HepG2 (cell line): ENCODE data around the gene CR1L. TPM values are rescaled to one million over a fixed set of nuclear protein-coding genes. Genes with fewer than 3 reads are reported as not detected.

Experiments
- AKNA ChIP-seq: sonication (generic); formaldehyde crosslinking; IDR thresholded peaks from 2 replicates; pipeline ENCODE4 v1.4.0; 2020; ENCODE audit warnings: missing genetic modification reagents, borderline replicate concordance
- ARID5B ChIP-seq: IDR thresholded peaks from 2 replicates; pipeline ENCODE4 v1.4.0; 2020; ENCODE audit warnings: mild to moderate bottlenecking, missing genetic modification reagents
- EEA1 ChIP-seq: sonication (generic); formaldehyde crosslinking; IDR thresholded peaks from 2 replicates; pipeline ENCODE4 v1.5.1; 2020; ENCODE audit warnings: mild to moderate bottlenecking, missing genetic modification reagents, borderline replicate concordance
- ETV6 ChIP-seq: sonication (generic); formaldehyde crosslinking; conservative IDR thresholded peaks from 2 replicates; pipeline ENCODE4 v1.4.0; 2020; ENCODE audit warnings: missing genetic modification reagents
- HNRNPUL1 ChIP-seq: fragments of 200-400 bp; formaldehyde crosslinking; IDR thresholded peaks from 2 replicates; pipeline ENCODE4 v1.6.1; 2017; ENCODE audit warnings: low read depth, mild to moderate bottlenecking, low read length, moderate library complexity
- PCBP1 ChIP-seq: fragments of 200-400 bp; formaldehyde crosslinking; IDR thresholded peaks from 2 replicates; pipeline ENCODE4 v1.6.1; 2017; ENCODE audit warnings: mild to moderate bottlenecking, low read depth, low read length, borderline replicate concordance
- SNAPC5 ChIP-seq: sonication (generic); formaldehyde crosslinking; IDR thresholded peaks from 2 replicates; pipeline ENCODE4 v1.8.1; 2023; ENCODE audit warnings: mild to moderate bottlenecking, missing genetic modification reagents, borderline replicate concordance
- SOX13 ChIP-seq, 3 experiments: fragments of 450-650 bp in 1 of 3; sonication (generic) in 1 of 3; formaldehyde crosslinking in 1 of 3; IDR thresholded peaks in 2 of 3; conservative IDR thresholded peaks in 1 of 3; 2 replicates each; pipeline versions ENCODE4 v1.5.0 to v1.6.1; 2016 to 2020; ENCODE audit warnings: antibody characterized with exemption in 1 of 3, mild to moderate bottlenecking in 1 of 3, missing compliant biosample characterization in 1 of 3, missing genetic modification reagents in 1 of 3, moderate library complexity in 1 of 3
- ZFP1 ChIP-seq: IDR thresholded peaks from 2 replicates; pipeline ENCODE4 v1.6.1; 2016
- ZNF160 ChIP-seq: sonication (generic); formaldehyde crosslinking; IDR thresholded peaks from 2 replicates; pipeline ENCODE4 v1.8.0; 2022; ENCODE audit warnings: mild to moderate bottlenecking, inconsistent platforms, missing genetic modification reagents
- ZNF383 ChIP-seq: sonication (generic); formaldehyde crosslinking; IDR thresholded peaks from 2 replicates; pipeline ENCODE4 v1.4.0; 2020; ENCODE audit warnings: missing genetic modification reagents, mild to moderate bottlenecking, borderline replicate concordance
- ZNF589 ChIP-seq: sonication (generic); formaldehyde crosslinking; conservative IDR thresholded peaks from 2 replicates; pipeline ENCODE4 v1.8.0; 2022; ENCODE audit warnings: mild to moderate bottlenecking, moderate library complexity, missing genetic modification reagents
- ZNF644 ChIP-seq: IDR thresholded peaks from 2 replicates; pipeline ENCODE4 v1.6.1; 2016; ENCODE audit warnings: low read depth
- ZNF761 ChIP-seq: sonication (generic); formaldehyde crosslinking; conservative IDR thresholded peaks from 2 replicates; pipeline ENCODE4 v1.4.0; 2020; ENCODE audit warnings: mild to moderate bottlenecking, missing genetic modification reagents
- ZNF780A ChIP-seq: sonication (generic); formaldehyde crosslinking; IDR thresholded peaks from 2 replicates; pipeline ENCODE4 v1.8.0; 2022; ENCODE audit warnings: mild to moderate bottlenecking, missing genetic modification reagents, moderate library complexity
- polyA plus RNA-seq, 8 experiments: library from polyadenylated mRNA; depleted of rRNA in 3 of 8; stranded (reverse) in 7 of 8; unstranded in 1 of 8; fragments of >200 nt; fragmentation: Illumina TruSeq in 4 of 8; extraction: Trizol in 4 of 8; gene quantifications; 2 replicates each; pipeline versions ENCODE4 v1.2.1 to v1.2.3, GENCODE V29; 2011 to 2016; ENCODE audit warnings: low read depth in 4 of 8, missing spikeins in 1 of 8, mixed read lengths in 1 of 8; ENCODE audit not compliant: insufficient read depth in 1 of 8
- total RNA-seq, 5 experiments: library from RNA; depleted of rRNA; stranded (reverse); fragments of >200 nt; fragmentation: Illumina TruSeq; extraction: Trizol; gene quantifications; 2 replicates each; pipeline ENCODE4 v1.2.3, GENCODE V29; 2016; ENCODE audit warnings: low read depth in 1 of 5
- TF ChIP-seq, protein P1 (sequence below): sonication (generic); formaldehyde crosslinking; IDR thresholded peaks from 2 replicates; pipeline ENCODE4 v1.4.0; 2020; ENCODE audit warnings: mild to moderate bottlenecking, missing genetic modification reagents
- TF ChIP-seq, protein P2 (sequence below): sonication (generic); formaldehyde crosslinking; IDR thresholded peaks from 2 replicates; pipeline ENCODE4 v1.5.0; 2020; ENCODE audit warnings: mild to moderate bottlenecking, missing genetic modification reagents, borderline replicate concordance

Gene CR1L
- total and polyA plus RNA-seq, 2 of the 13 experiments (the other 11 are each of a cell fraction or from before 2014, with no cell fraction given): not detected

DNA sequence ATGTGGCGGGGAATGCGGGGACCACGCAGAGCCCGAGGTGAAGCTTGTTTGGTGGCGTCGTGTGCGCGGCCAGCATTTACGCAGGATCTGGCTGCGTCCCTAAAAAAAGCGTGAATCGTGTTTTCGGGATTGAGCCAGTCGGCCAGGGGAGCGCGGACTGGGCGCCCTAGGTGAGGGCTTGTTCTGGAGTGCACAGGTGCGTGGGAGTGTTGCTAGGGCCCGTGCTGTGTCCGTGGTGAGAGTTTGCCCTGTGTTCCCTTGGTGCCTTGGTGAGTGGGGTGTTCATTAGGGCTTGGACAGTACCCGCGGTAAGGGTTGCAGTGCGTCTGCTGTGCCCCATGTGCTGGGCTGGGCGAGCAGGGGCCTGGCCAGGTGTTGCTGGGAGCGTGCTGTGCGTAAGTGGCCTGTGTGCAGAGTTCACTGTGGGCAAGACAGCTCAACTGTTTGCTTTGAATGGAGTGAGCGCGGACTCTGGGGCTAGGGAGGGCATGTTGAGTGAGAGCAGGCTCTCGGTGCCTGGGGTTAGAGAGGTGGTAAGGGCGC is 107.6 kb downstream of the CR1L start (continued):
- TF ChIP-seq AKNA (CRISPR knock-in tag) (no peak), SNAPC5 (CRISPR knock-in tag) (no peak), ZNF780A (CRISPR knock-in tag) (no peak), ZFP1 (CRISPR knock-in tag) (no peak), SOX13 (IDR thresholded peaks at IDR 0.05) (no peak), SOX13 (CRISPR knock-in tag; conservative IDR thresholded peaks at IDR 0.05 in 1 of 2, IDR thresholded peaks at IDR 0.05 in 1 of 2) (0 out of 4 replicates have a peak, but pooled peaks of 1 of the 2 experiments have one; percentile 20), ARID5B (CRISPR knock-in tag) (peak; percentile 35; the same call in 1 of the 2 replicates), ZNF644 (CRISPR knock-in tag) (peak; percentile 83), PCBP1 (no peak), ETV6 (CRISPR knock-in tag) (no peak), ZNF589 (no peak), ZNF160 (CRISPR knock-in tag) (no peak; the same call in 1 of the 2 replicates), HNRNPUL1 (no peak), ZNF383 (no peak), ZNF761 (CRISPR knock-in tag) (0 out of 2 replicates have a peak, but pooled peaks have one; percentile 16), EEA1 (CRISPR knock-in tag) (no peak)
- TF ChIP-seq, protein P1, sequence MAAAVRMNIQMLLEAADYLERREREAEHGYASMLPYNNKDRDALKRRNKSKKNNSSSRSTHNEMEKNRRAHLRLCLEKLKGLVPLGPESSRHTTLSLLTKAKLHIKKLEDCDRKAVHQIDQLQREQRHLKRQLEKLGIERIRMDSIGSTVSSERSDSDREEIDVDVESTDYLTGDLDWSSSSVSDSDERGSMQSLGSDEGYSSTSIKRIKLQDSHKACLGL (CRISPR knock-in tag): peak; percentile 86; the same call in 1 of the 2 replicates
- TF ChIP-seq, protein P2, sequence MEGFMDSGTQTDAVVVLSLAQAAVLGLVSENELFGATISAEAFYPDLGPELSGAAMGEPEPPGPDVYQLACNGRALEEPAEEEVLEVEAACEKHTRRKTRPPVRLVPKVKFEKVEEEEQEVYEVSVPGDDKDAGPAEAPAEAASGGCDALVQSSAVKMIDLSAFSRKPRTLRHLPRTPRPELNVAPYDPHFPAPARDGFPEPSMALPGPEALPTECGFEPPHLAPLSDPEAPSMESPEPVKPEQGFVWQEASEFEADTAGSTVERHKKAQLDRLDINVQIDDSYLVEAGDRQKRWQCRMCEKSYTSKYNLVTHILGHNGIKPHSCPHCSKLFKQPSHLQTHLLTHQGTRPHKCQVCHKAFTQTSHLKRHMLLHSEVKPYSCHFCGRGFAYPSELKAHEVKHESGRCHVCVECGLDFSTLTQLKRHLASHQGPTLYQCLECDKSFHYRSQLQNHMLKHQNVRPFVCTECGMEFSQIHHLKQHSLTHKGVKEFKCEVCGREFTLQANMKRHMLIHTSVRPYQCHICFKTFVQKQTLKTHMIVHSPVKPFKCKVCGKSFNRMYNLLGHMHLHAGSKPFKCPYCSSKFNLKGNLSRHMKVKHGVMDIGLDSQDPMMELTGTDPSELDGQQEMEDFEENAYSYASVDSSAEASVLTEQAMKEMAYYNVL (CRISPR knock-in tag): no peak; the same call in 1 of the 2 replicates
